Smooth muscle cell (in vitro differentiated cells): Measurements from ENCODE around the gene FMN1. TPM values are rescaled to one million over a fixed set of nuclear protein-coding genes. Genes with fewer than 3 reads are reported as not detected.

Experiments used
- DNase-seq: peaks from one replicate; lab custom pipeline; 2025; ENCODE audit not compliant: unreplicated experiment; lab: John Stamatoyannopoulos, UW
- H2AFZ ChIP-seq: fragments of 200-600 bp; sonication (generic); 2 replicates; pipeline ENCODE4 v1.6.0; 2016; ENCODE audit warnings: antibody characterized with exemption, low read depth, mild to moderate bottlenecking
- H3F3A ChIP-seq: fragments of 200-600 bp; sonication (generic); 2 replicates; pipeline ENCODE4 v1.6.0; 2017; ENCODE audit warnings: antibody characterized with exemption, low read depth
- H3K27ac ChIP-seq: fragments of 200-600 bp; sonication (generic); 2 replicates; pipeline ENCODE4 v1.5.1; 2016; ENCODE audit warnings: low read depth, mild to moderate bottlenecking
- H3K27me3 ChIP-seq: fragments of 200-600 bp; sonication (generic); 2 replicates; pipeline ENCODE4 v1.6.1; 2016; ENCODE audit warnings: low read depth, mild to moderate bottlenecking
- H3K36me3 ChIP-seq: fragments of 200-600 bp; sonication (generic); 2 replicates; pipeline ENCODE4 v1.5.1; 2016; ENCODE audit warnings: low read depth
- H3K4me1 ChIP-seq: fragments of 200-600 bp; sonication (generic); 2 replicates; pipeline ENCODE4 v1.5.1; 2016; ENCODE audit warnings: low read depth
- H3K4me2 ChIP-seq: fragments of 200-600 bp; sonication (generic); 2 replicates; pipeline ENCODE4 v1.6.0; 2016; ENCODE audit warnings: mild to moderate bottlenecking
- H3K4me3 ChIP-seq: fragments of 200-600 bp; sonication (generic); 2 replicates; pipeline ENCODE4 v1.5.1; 2016; ENCODE audit warnings: mild to moderate bottlenecking
- H3K79me2 ChIP-seq: fragments of 200-600 bp; sonication (generic); 2 replicates; pipeline ENCODE4 v1.6.0; 2016; ENCODE audit warnings: low read depth, mild to moderate bottlenecking
- H3K9ac ChIP-seq: fragments of 200-600 bp; sonication (generic); 2 replicates; pipeline ENCODE4 v1.6.0; 2016; ENCODE audit warnings: low read depth
- H3K9me3 ChIP-seq: fragments of 200-600 bp; sonication (generic); replicated peaks from 2 replicates; pipeline ENCODE4 v1.5.1; 2016; ENCODE audit warnings: low read depth
- H4K20me1 ChIP-seq: fragments of 200-600 bp; sonication (generic); 2 replicates; pipeline ENCODE4 v1.6.0; 2016; ENCODE audit warnings: low read depth
- WGBS: methylation state at CpG from one replicate; pipeline ENCODE4 v1.1.7; 2016; ENCODE audit warnings: low lambda C conversion rate; 5-methylcytosine and 5-hydroxymethylcytosine counted together
- polyA plus RNA-seq: library from polyadenylated mRNA; unstranded; fragments of >200 nt; fragmentation: Nextera tagmentation; extraction: Ambion mirVana; gene quantifications from 2 replicates; pipeline ENCODE4 v1.2.1, GENCODE V29; 2016
- total RNA-seq: library from RNA; depleted of rRNA; stranded (reverse); fragments of >200 nt; gene quantifications from 2 replicates; pipeline ENCODE4 v1.2.3, GENCODE V29; 2014
- TF ChIP-seq, protein P1 (sequence below): fragments of 200-600 bp; sonication (generic); IDR thresholded peaks from 2 replicates; pipeline ENCODE4 v1.5.1; 2017; ENCODE audit warnings: borderline replicate concordance, mild to moderate bottlenecking, antibody characterized with exemption; ENCODE audit not compliant: insufficient read depth, poor library complexity, severe bottlenecking

Gene FMN1
- total and polyA plus RNA-seq, 2 experiments from 2014 or later, result 0.08 to 4.0 TPM

DNA sequence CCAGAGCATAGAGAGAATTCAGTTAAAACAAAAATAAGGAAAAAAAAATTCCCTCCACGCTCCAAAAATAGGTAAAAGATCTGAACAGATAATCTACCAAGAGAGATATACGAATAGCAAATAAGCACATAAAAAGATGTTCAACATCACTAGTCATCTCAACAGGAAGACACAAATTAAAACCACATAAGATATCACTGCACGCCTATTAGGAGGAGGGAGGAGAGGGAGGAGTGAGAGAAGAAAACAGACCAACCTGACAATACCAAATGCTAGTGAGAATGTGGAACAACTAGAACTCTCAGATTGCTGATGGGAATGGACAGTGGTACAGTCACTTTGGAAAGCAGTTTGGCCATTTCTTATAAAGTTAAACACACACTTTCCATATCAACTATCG lies 212.5 kb downstream of the FMN1 start:
- Histone ChIP-seq H4K20me1 (no peaks in the 10 kb centered on the region), H3K36me3 (no peaks in the 10 kb centered on the region), H3K27me3 (no peaks in the 10 kb centered on the region), H3K79me2 (no peaks in the 10 kb centered on the region), H3K27ac (no peak overlapping the region), H2AFZ (no peak overlapping the region), H3F3A (no peaks in the 10 kb centered on the region), H3K4me1 (no peaks in the 10 kb centered on the region), H3K4me3 (no peak overlapping the region), H3K9ac (no peak overlapping the region), H3K9me3 (no peaks in the 10 kb centered on the region), H3K4me2 (no peak overlapping the region)
- TF ChIP-seq, protein P1, sequence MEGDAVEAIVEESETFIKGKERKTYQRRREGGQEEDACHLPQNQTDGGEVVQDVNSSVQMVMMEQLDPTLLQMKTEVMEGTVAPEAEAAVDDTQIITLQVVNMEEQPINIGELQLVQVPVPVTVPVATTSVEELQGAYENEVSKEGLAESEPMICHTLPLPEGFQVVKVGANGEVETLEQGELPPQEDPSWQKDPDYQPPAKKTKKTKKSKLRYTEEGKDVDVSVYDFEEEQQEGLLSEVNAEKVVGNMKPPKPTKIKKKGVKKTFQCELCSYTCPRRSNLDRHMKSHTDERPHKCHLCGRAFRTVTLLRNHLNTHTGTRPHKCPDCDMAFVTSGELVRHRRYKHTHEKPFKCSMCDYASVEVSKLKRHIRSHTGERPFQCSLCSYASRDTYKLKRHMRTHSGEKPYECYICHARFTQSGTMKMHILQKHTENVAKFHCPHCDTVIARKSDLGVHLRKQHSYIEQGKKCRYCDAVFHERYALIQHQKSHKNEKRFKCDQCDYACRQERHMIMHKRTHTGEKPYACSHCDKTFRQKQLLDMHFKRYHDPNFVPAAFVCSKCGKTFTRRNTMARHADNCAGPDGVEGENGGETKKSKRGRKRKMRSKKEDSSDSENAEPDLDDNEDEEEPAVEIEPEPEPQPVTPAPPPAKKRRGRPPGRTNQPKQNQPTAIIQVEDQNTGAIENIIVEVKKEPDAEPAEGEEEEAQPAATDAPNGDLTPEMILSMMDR, result no peak
- no peak for DNase-seq
- WGBS, result 93% methylated on average over 4 of the region's 4 CpGs

DNA sequence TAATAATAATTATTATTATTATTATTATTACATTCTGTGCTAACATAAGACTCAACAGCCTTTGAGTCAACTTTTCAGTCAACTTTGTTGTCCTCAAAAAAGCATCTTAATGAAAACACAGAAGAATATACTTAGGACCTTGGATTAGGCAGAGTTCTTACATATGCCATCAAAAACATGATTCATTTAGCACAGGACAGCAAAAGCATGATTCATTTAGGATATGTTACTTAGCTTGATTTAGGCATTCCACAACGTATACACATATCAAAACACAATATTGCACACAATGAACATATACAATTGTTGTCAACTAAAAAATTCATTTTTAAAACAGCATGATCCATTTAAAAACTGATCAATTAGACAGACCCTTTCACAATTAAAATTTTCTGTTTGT lies 213.0 kb downstream of the FMN1 start:
- TF ChIP-seq, protein P1, result no peak
- no peaks in the 10 kb centered on the region for H3K79me2 ChIP-seq
- H2AFZ ChIP-seq, result no peak overlapping the region
- 77% methylated on average over 1 of the region's 1 CpG for WGBS
- no peaks in the 10 kb centered on the region for H3K36me3 ChIP-seq
- no peaks in the 10 kb centered on the region for H3K9me3 ChIP-seq
- H3K4me3 ChIP-seq, result no peak overlapping the region
- H3K27ac ChIP-seq, result no peak overlapping the region
- H3K4me1 ChIP-seq, result no peaks in the 10 kb centered on the region
- no peaks in the 10 kb centered on the region for H4K20me1 ChIP-seq
- no peak overlapping the region for H3K9ac ChIP-seq
- no peaks in the 10 kb centered on the region for H3F3A ChIP-seq
- no peaks in the 10 kb centered on the region for H3K27me3 ChIP-seq
- H3K4me2 ChIP-seq, result no peak overlapping the region
- no peak for DNase-seq

DNA sequence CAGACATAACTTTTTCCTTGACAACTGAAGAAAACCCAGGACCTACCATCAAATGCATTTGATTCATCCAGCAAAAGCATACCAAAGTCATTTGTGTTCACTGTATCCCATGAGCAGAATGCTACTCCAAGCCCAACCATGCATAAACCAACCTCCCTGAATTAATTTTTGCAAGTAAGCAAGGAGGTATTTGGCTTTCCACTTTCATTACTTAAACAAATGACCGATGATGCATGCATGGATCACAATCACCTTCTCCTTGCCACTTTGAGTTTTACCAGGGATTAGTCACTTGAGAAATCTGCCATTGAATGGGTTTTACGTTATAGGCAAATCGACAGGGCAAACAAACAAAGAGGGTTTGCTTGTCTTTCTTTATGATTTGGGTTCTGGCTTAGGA lies 214.8 kb downstream of the FMN1 start:
- WGBS, result 69% methylated on average over 3 of the region's 3 CpGs
- Histone ChIP-seq H3K4me1 (peaks cover 2% of the 10 kb centered on the region), H3K27ac (no peak overlapping the region), H3K4me2 (no peak overlapping the region), H3K9ac (no peak overlapping the region), H3K36me3 (no peaks in the 10 kb centered on the region), H2AFZ (no peak overlapping the region), H4K20me1 (no peaks in the 10 kb centered on the region), H3K9me3 (no peaks in the 10 kb centered on the region), H3K4me3 (no peak overlapping the region), H3K79me2 (no peaks in the 10 kb centered on the region), H3K27me3 (peaks cover 4% of the 10 kb centered on the region), H3F3A (no peaks in the 10 kb centered on the region)
- DNase-seq, result no peak
- TF ChIP-seq, protein P1, result no peak

DNA sequence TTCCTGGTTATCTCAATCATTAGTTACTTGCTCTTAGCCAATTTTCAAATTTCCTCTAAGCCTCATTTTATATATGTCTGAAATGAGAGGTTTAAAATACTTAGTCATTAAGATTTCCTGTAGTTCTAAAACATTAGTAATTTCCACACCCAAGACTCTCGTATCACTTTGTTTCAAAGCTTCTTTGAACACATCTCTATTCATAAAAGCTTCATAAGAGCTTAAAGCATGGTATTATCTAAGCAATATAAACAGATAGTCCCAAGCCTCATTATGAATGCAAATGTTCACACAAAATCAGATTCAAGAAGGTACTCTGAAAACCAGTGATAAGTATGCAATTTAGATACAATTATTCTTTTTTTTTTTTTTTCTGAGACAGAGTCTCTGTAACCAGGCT lies 217.0 kb downstream of the FMN1 start:
- no peaks in the 10 kb centered on the region for H3F3A ChIP-seq
- H3K27ac ChIP-seq, result no peak overlapping the region
- 79% methylated on average over 1 of the region's 1 CpG for WGBS
- no peaks in the 10 kb centered on the region for H3K79me2 ChIP-seq
- no peaks in the 10 kb centered on the region for H3K36me3 ChIP-seq
- H4K20me1 ChIP-seq, result no peaks in the 10 kb centered on the region
- no peak overlapping the region for H3K4me2 ChIP-seq
- no peak overlapping the region for H3K4me3 ChIP-seq
- no peak overlapping the region for H2AFZ ChIP-seq
- peaks cover 2% of the 10 kb centered on the region for H3K4me1 ChIP-seq
- TF ChIP-seq, protein P1, result no peak
- H3K9ac ChIP-seq, result no peak overlapping the region
- DNase-seq, result no peak
- H3K9me3 ChIP-seq, result no peaks in the 10 kb centered on the region
- peaks cover 4% of the 10 kb centered on the region for H3K27me3 ChIP-seq
